Heart left ventricle (tissue), 13 donors: ENCODE results near the gene RBMS3.

Experiments used
- CTCF ChIP-seq, 12 donors: fragments of 200-600 bp; sonication (generic) in 4 of 12; IDR thresholded peaks; one replicate each; pipeline versions ENCODE4 v1.5.0 to v1.8.0; 2018 to 2022; ENCODE audit warnings: antibody characterized with exemption in 12 of 12, mild to moderate bottlenecking in 5 of 12
- POLR2A ChIP-seq, 2 donors: fragments of 450-650 bp; IDR thresholded peaks; one replicate each; pipeline ENCODE4 v1.6.1; 2017; ENCODE audit warnings: antibody characterized with exemption in 2 of 2, mild to moderate bottlenecking in 2 of 2, moderate library complexity in 2 of 2
- donor health status: ischemic (EF 13 %, LVEDD 7.1; RV severe dilation, severe dysfunction).
- donor health status: DM: no; HTN: yes; CAD: no.
- donor health status: DM: no; HTN: no; CAD: no.
- donor health status: ischemic (EF 25% LVEDD 6.9; RV normal size, moderate dysfunction).
- donor health status: ischemic (EF 25% LVEDD 5.7; RV mildly dilated, moderate dysfunction).
- donor health status: ischemic (EF 35%, LVEDD 5.7; RV mildly dilated, moderate dysfunction).
- donor health status: nonischemic (EF 11% LVEDD 7.7; RV severe dilation, severe dysfunction).
- donor health status: DM: yes; HTN: yes; CAD: no.
- donor health status: PGD.
- donor health status: ischemic (EF 29% LVEDD 5.4; RV normal size, mild dysfunction).
- donor health status: nonischemic (EF 23%, LVEDD 6.1; RV moderate dilation, normal function).

GRCh38 chr3:29668233-29668632, 387.4 kb downstream of the RBMS3 start:
- TF ChIP-seq CTCF (IDR thresholded peaks at IDR 0.05) (no peak), POLR2A (IDR thresholded peaks at IDR 0.05) (no peak)
